Measurements from ENCODE around the gene ARAP2.
A peak's percentile ranks its signal among the peaks of the same experiment; 100 is the strongest.

Gene ARAP2

GRCh38 chr4:36244257-36245082 lies at the start of gene ARAP2:
ARAP2 (minus strand) TSS chr4:36244514; CDS start chr4:36229486, 15,028 bp downstream.
- DNase-seq: peak; percentile 75 to 83

GRCh38 chr4:36292556-36293188 lies 48.4 kb upstream of the ARAP2 start:
- DNase-seq: no peak

GRCh38 chr4:36290641-36291040 lies 46.3 kb upstream of the ARAP2 start:
- no peak for DNase-seq

GRCh38 chr4:36288731-36289426 lies 44.6 kb upstream of the ARAP2 start:
- no peak for DNase-seq

GRCh38 chr4:36286481-36286871 lies 42.2 kb upstream of the ARAP2 start:
- no peak for DNase-seq

- DNase-seq: peak; percentile 54 to 55
These were observed 41.6 kb upstream of the ARAP2 start for GRCh38 chr4:36285784-36286480.

- DNase-seq: no peak
These were observed 39.7 kb upstream of the ARAP2 start for GRCh38 chr4:36283912-36284465.

GRCh38 chr4:36282503-36283030 lies 38.3 kb upstream of the ARAP2 start:
- no peak for DNase-seq

GRCh38 chr4:36281384-36282106 lies 37.2 kb upstream of the ARAP2 start, which contains the start of gene DTHD1:
DTHD1 (plus strand) TSS chr4:36281616; CDS start chr4:36281759, 143 bp downstream.
- DNase-seq: peak in 1 of 2 donors; percentile 8

GRCh38 chr4:36280555-36280954 lies 36.2 kb upstream of the ARAP2 start:
- DNase-seq: no peak

- DNase-seq: no peak
These were observed 34.5 kb upstream of the ARAP2 start for GRCh38 chr4:36278789-36279188.

GRCh38 chr4:36277533-36277932 lies 33.2 kb upstream of the ARAP2 start:
- no peak for DNase-seq

- no peak for DNase-seq
These were observed 29.8 kb upstream of the ARAP2 start for GRCh38 chr4:36274158-36274557.

GRCh38 chr4:36273276-36273675 lies 29.0 kb upstream of the ARAP2 start:
- DNase-seq: no peak

GRCh38 chr4:36269533-36270173 lies 25.3 kb upstream of the ARAP2 start:
- no peak for DNase-seq

GRCh38 chr4:36269101-36269500 lies 24.8 kb upstream of the ARAP2 start:
- peak in 1 of 2 donors; percentile 10 for DNase-seq

- DNase-seq: no peak
These were observed 23.4 kb upstream of the ARAP2 start for GRCh38 chr4:36267486-36268268.

GRCh38 chr4:36264207-36264826 lies 20.0 kb upstream of the ARAP2 start:
- DNase-seq: no peak

- no peak for DNase-seq
These were observed 16.4 kb upstream of the ARAP2 start for GRCh38 chr4:36260731-36261130.

GRCh38 chr4:36256398-36256891 lies 12.1 kb upstream of the ARAP2 start:
- no peak for DNase-seq
